CD4-positive, alpha-beta T cell (primary cell): ENCODE data around the gene SCN4A. TPM values are rescaled to one million over a fixed set of nuclear protein-coding genes. Genes with fewer than 3 reads are reported as not detected.
"Not testable (repeated sequence)": the region's sequence is repeated elsewhere in the genome, so short reads cannot be mapped to it uniquely, and the experiment has no call there.

ENCODE experiments used
- ATAC-seq: fragments of 200-7000 bp; cut with Tn5 transposase; one replicate; pipeline ENCODE4 v1.10.0; 2022; ENCODE audit warnings: mild to moderate bottlenecking; ENCODE audit not compliant: poor library complexity
- CTCF ChIA-PET: fragments of 350-600 bp; sonication (Branson Sonifier 250); formaldehyde crosslinking; loops from one replicate; lab custom pipeline; 2021; ENCODE audit warnings: antibody characterized with exemption, inconsistent platforms; lab: Charles Lee
- POLR2A ChIA-PET: fragments of 350-600 bp; sonication (Branson Sonifier 250); formaldehyde crosslinking; loops from one replicate; lab custom pipeline; 2021; ENCODE audit warnings: antibody characterized with exemption, inconsistent platforms; lab: Charles Lee
- DNase-seq, 14 experiments: peaks; one replicate each; pipeline ENCODE4 v3.0.0-alpha.2; 2013 to 2020; ENCODE audit warnings: mixed read lengths in 2 of 14
- H3K27ac ChIP-seq, 2 donors: one replicate each; pipeline versions ENCODE4 v1.5.1 to v1.7.0; 2013; ENCODE audit warnings: low read length in 2 of 2, low read depth in 1 of 2, mild to moderate bottlenecking in 1 of 2
- H3K27me3 ChIP-seq, 2 experiments: 1 replicate in 1 of 2; 2 replicates in 1 of 2; pipeline versions ENCODE4 v1.6.1 to v1.7.0; 2013; ENCODE audit warnings: low read length in 2 of 2, control low read depth in 1 of 2, mild to moderate bottlenecking in 1 of 2, moderate library complexity in 1 of 2; ENCODE audit not compliant: insufficient read depth in 2 of 2, control insufficient read depth in 1 of 2
- H3K36me3 ChIP-seq: one replicate; pipeline ENCODE4 v1.6.1; 2013; ENCODE audit warnings: low read length, control low read depth; ENCODE audit not compliant: insufficient read depth
- H3K4me1 ChIP-seq: one replicate; pipeline ENCODE4 v1.6.1; 2013; ENCODE audit warnings: low read length, control low read depth; ENCODE audit not compliant: insufficient read depth
- H3K4me3 ChIP-seq: one replicate; pipeline ENCODE4 v1.5.1; 2013; ENCODE audit warnings: mild to moderate bottlenecking, low read length, moderate library complexity
- H3K9me3 ChIP-seq, 2 experiments: 1 replicate in 1 of 2; 2 replicates in 1 of 2; pipeline versions ENCODE4 v1.6.1 to v1.7.0; 2013; ENCODE audit warnings: low read length in 2 of 2, mild to moderate bottlenecking in 2 of 2, control low read depth in 1 of 2, moderate library complexity in 1 of 2; ENCODE audit not compliant: control insufficient read depth in 1 of 2, insufficient read depth in 1 of 2
- H3K27ac Mint-ChIP-seq: one replicate; pipeline ENCODE4 v1.8.0; 2020; ENCODE audit warnings: mixed read lengths
- H3K27me3 Mint-ChIP-seq: one replicate; pipeline ENCODE4 v1.8.0; 2021; ENCODE audit warnings: mixed read lengths
- H3K36me3 Mint-ChIP-seq: one replicate; pipeline ENCODE4 v1.8.0; 2021; ENCODE audit warnings: low read depth, mixed read lengths
- H3K4me1 Mint-ChIP-seq: one replicate; pipeline ENCODE4 v1.8.0; 2021; ENCODE audit warnings: low read depth, mixed read lengths
- H3K4me3 Mint-ChIP-seq: one replicate; pipeline ENCODE4 v1.8.0; 2020; ENCODE audit warnings: mild to moderate bottlenecking, mixed read lengths
- H3K9me3 Mint-ChIP-seq: one replicate; pipeline ENCODE4 v1.8.0; 2020; ENCODE audit warnings: mixed read lengths
- intact Hi-C, 2 experiments: fragments of 100-400 bp; cut with DNase I in 1 of 2; cut with micrococcal nuclease in 1 of 2; formaldehyde crosslinking; loops; one replicate each; pipeline versions ENCODE4 v1.15.1 to v1.9.0; 2023 to 2025; cut with DNase I, micrococcal nuclease
- total RNA-seq, 174 experiments: library from RNA in 2 of 174; stranded (reverse) in 2 of 174; gene quantifications; one replicate each; pipeline ENCODE4 v1.2.3 and lab custom pipeline; 2021 to 2026
- TF ChIP-seq, protein P1 (sequence below): fragments of 200-600 bp; IDR thresholded peaks from one replicate; pipeline ENCODE4 v1.8.0; 2022; ENCODE audit warnings: antibody characterized with exemption, mild to moderate bottlenecking

The SCN4A gene
- total RNA-seq, 2 experiments from 2014 or later = 0.03 TPM; not detected in 1

DNA sequence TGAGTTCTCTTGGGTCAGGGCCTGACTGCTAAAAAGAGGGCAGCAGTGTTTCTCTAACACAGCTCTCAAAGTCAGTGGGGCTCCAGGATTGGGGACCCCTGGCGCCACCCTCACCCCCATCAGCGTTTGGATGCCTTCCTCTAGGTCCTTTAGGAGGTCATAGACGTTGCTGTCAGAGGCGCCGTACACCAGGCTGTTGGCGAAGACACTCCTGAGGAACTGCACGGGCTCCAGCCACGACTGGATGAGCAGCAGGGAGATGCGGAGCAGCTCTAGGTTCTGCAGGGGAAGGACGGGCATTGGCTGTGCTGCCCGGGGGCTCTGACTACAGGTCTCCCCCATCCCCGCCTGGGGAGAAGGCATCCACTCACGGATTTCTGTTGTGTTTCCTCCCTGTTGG, 55.1 kb downstream of the SCN4A start:
- Mint-ChIP-seq H3K9me3 (no peaks in the 10 kb centered on the region), H3K4me1 (peaks cover 6% of the 10 kb centered on the region), H3K36me3 (no peaks in the 10 kb centered on the region), H3K27ac (no peak overlapping the region), H3K4me3 (no peak overlapping the region), H3K27me3 (no peaks in the 10 kb centered on the region)
- ChIA-PET POLR2A (interaction anchor here (2.5 kb wide), 1 partner anchor 108 kb away, joined by 13 read pairs; no protein-coding TSS in a partner anchor), CTCF (interaction anchor here (2.2 to 2.9 kb wide), 2 partner anchors 99 to 215 kb away, joined by 9 to 31 read pairs; no protein-coding TSS in a partner anchor)
- ATAC-seq (no peak), DNase-seq (no peak)
- Histone ChIP-seq H3K9me3 (no peaks in the 10 kb centered on the region), H3K36me3 (no peaks in the 10 kb centered on the region), H3K27me3 (no peaks in the 10 kb centered on the region), H3K4me1 (peaks cover 8% of the 10 kb centered on the region), H3K4me3 (no peak overlapping the region), H3K27ac (no peak overlapping the region)
- TF ChIP-seq, protein P1, sequence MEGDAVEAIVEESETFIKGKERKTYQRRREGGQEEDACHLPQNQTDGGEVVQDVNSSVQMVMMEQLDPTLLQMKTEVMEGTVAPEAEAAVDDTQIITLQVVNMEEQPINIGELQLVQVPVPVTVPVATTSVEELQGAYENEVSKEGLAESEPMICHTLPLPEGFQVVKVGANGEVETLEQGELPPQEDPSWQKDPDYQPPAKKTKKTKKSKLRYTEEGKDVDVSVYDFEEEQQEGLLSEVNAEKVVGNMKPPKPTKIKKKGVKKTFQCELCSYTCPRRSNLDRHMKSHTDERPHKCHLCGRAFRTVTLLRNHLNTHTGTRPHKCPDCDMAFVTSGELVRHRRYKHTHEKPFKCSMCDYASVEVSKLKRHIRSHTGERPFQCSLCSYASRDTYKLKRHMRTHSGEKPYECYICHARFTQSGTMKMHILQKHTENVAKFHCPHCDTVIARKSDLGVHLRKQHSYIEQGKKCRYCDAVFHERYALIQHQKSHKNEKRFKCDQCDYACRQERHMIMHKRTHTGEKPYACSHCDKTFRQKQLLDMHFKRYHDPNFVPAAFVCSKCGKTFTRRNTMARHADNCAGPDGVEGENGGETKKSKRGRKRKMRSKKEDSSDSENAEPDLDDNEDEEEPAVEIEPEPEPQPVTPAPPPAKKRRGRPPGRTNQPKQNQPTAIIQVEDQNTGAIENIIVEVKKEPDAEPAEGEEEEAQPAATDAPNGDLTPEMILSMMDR = no peak
- intact Hi-C loops = loop anchor here (1.0 to 5.0 kb wide), 4 partner anchors 75 to 230 kb away; partner anchors contain the start of gene ERN1 (in 1 of the 2)

DNA sequence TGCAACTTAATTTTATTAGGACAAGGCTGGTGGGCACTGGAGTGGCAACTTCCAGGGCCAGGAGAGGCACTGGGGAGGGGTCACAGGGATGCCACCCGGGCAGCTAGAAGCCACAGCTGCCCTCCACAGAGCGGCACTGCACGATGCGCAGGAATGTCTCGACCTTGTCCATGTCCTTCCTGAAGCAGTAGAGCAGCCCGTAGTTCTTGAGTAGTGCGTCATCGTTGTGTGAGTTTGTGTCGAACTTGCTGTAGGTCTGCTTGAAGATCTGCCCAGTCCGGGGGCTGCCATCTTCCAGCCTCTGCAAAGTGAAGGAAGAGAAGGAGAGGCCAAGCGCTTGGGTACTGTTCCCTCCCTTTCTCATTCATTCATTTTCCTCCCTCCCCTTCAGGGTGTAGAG, 55.5 kb downstream of the SCN4A start:
- H3K4me1 Mint-ChIP-seq, H3K4me1 ChIP-seq, H3K27me3 ChIP-seq, CTCF ChIA-PET, H3K36me3 ChIP-seq, POLR2A ChIA-PET, H3K4me3 Mint-ChIP-seq, H3K9me3 Mint-ChIP-seq, H3K36me3 Mint-ChIP-seq, DNase-seq, H3K27ac Mint-ChIP-seq, H3K27ac ChIP-seq, H3K4me3 ChIP-seq, H3K9me3 ChIP-seq, H3K27me3 Mint-ChIP-seq, ATAC-seq: not testable (repeated sequence)
- intact Hi-C loops = loop anchor here in 1 of 2 experiments (5.0 kb wide), 3 partner anchors 75 to 230 kb away; partner anchors contain the start of gene ERN1

DNA sequence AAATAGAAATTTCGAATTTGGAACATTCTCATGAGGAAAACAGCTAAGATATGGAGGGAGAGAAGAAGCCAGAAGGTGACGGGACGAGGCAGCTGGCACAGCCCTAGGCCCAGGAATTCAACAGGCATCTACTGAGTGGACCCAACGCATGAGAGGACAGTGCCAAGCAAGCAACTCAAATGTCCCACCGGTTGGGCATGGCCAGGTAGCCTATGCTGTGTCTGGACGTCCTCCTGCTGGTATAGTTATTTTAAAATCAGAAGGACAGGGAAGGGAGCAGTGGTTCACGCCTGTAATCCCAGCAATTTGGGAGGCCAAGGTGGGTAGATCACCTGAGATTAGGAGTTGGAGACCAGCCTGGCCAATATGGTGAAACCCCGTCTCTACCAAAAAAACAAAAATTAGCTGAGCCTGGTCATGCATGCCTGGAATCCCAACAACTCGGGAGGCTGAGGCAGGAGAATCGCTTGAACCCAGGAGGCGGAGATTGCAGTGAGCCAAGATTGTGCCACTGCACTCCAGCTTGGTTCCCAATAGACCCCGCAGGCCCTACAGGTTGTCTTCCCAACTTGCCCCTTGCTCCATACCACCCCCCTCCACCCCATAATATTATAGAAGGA, 56.0 kb downstream of the SCN4A start:
- H3K27me3 ChIP-seq = no peaks in the 10 kb centered on the region
- intact Hi-C loops = loop anchor here in 1 of 2 experiments (5.0 kb wide), 3 partner anchors 76 to 231 kb away; partner anchors contain the start of gene ERN1
- ATAC-seq (no peak), DNase-seq (no peak)
- H3K4me3 ChIP-seq = no peak overlapping the region
- TF ChIP-seq, protein P1 = no peak
- H3K9me3 Mint-ChIP-seq = no peaks in the 10 kb centered on the region
- no peaks in the 10 kb centered on the region for H3K36me3 Mint-ChIP-seq
- H3K27ac ChIP-seq = no peak overlapping the region
- H3K9me3 ChIP-seq = no peaks in the 10 kb centered on the region
- CTCF ChIA-PET = interaction anchor here (1.3 kb wide), 1 partner anchor 109 kb away, joined by 6 read pairs; no protein-coding TSS in a partner anchor
- H3K4me1 Mint-ChIP-seq = peaks cover 6% of the 10 kb centered on the region
- H3K4me3 Mint-ChIP-seq = no peak overlapping the region
- POLR2A ChIA-PET = no interaction called here
- no peaks in the 10 kb centered on the region for H3K36me3 ChIP-seq
- no peak overlapping the region for H3K27ac Mint-ChIP-seq
- peaks cover 12% of the 10 kb centered on the region for H3K4me1 ChIP-seq
- no peaks in the 10 kb centered on the region for H3K27me3 Mint-ChIP-seq

DNA sequence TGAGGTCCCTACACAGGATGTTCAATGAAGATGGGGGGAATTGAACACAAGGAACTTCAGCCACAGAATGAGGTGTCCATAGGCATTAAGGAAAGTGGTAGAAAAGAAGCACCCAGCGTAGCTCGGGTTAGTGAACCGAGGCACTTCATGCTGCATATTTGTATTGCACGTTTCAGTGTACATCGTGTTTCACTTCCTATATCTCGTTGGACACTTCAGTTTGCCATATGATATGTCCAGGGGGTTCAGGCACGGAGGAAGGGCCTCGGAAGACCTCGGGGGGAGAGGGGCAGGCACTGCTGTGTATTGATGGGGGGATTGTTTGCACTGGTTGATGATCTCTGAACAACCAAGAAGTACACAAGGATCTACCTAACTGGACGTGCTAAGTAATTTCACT, 57.0 kb downstream of the SCN4A start:
- H3K27ac Mint-ChIP-seq, POLR2A ChIA-PET, H3K36me3 ChIP-seq, H3K9me3 ChIP-seq, DNase-seq, H3K9me3 Mint-ChIP-seq, H3K27ac ChIP-seq, H3K4me3 Mint-ChIP-seq, H3K27me3 Mint-ChIP-seq, ATAC-seq, H3K27me3 ChIP-seq, H3K4me1 Mint-ChIP-seq, H3K4me3 ChIP-seq, H3K36me3 Mint-ChIP-seq: not testable (repeated sequence)
- CTCF ChIA-PET = interaction anchor here (1.3 kb wide), 1 partner anchor 110 kb away, joined by 6 read pairs; no protein-coding TSS in a partner anchor
- intact Hi-C loops = loop anchor here in 1 of 2 experiments (5.0 kb wide), 3 partner anchors 77 to 232 kb away; partner anchors contain the start of gene ERN1
- peaks cover 17% of the 10 kb centered on the region for H3K4me1 ChIP-seq
